HTERT RPE-1 (cell line): ENCODE measurements around the gene DNAH6.
"Not testable (repeated sequence)": the region's sequence is repeated elsewhere in the genome, so short reads cannot be mapped to it uniquely, and the experiment has no call there.

ENCODE experiments used
- in situ Hi-C: fragments of 300-500 bp; cut with MboI; formaldehyde crosslinking; loops from 4 replicates; pipeline ENCODE4 v1.14.3; 2020; ENCODE audit warnings: low sequenced_read_pairs

The DNAH6 gene

GRCh38 chr2:84858937-84859336 is 342.6 kb downstream of the DNAH6 start:
- in situ Hi-C loops, result no loop called here

- in situ Hi-C loops, result no loop called here
Observed at GRCh38 chr2:84861539-84861938, 345.2 kb downstream of the DNAH6 start.

- in situ Hi-C loops, result no loop called here
Observed at GRCh38 chr2:84862006-84862405, 345.7 kb downstream of the DNAH6 start.

GRCh38 chr2:84865181-84865783 is 349.0 kb downstream of the DNAH6 start:
- in situ Hi-C loops, result no loop called here

GRCh38 chr2:84866122-84866521 is 349.8 kb downstream of the DNAH6 start:
- in situ Hi-C loops, result no loop called here

GRCh38 chr2:84868327-84868726 is 352.0 kb downstream of the DNAH6 start:
- in situ Hi-C loops, result not testable (repeated sequence)
